GM13977 (cell line): ENCODE measurements around the gene CPED1.
"Not testable (repeated sequence)": the region's sequence is repeated elsewhere in the genome, so short reads cannot be mapped to it uniquely, and the experiment has no call there.

Experiments used
- DNase-seq: peaks from one replicate; pipeline ENCODE4 v3.0.0; 2012; ENCODE audit warnings: low spot score
- in situ Hi-C: fragments of 300-500 bp; cut with MboI; formaldehyde crosslinking; loops from one replicate; pipeline ENCODE4 v1.12.0; 2022; ENCODE audit warnings: low sequenced_read_pairs, low pct_unique_long_range_greater_than_20kb, mixed read lengths, inconsistent platforms; ENCODE audit not compliant: unreplicated experiment
- TF ChIP-seq, protein P1 (sequence below): IDR thresholded peaks from 2 replicates; pipeline ENCODE4 v1.5.1; 2012; ENCODE audit warnings: mild to moderate bottlenecking, control low read depth; ENCODE audit not compliant: insufficient read depth; ENCODE audit errors: extremely low read depth, missing control alignments

The CPED1 gene

DNA sequence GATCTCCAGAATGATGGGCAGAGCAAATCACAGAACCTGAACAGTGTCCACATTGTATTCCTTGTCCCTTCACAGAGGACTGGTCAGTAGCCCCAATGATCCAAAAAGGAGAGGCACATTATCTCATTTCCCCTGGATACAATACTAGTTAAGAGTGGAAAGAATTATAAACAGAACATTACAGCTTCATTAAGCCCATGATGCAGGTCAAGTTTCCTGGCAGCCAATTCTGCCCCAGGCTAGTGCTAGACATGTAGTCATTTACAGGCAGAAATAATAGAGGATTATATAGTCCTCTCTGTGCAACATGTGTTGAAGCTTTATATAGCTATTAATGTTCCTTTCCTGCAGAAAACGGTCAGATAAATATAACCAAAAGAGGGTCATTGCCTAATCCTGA, 216.0 kb downstream of the CPED1 start:
- TF ChIP-seq, protein P1, sequence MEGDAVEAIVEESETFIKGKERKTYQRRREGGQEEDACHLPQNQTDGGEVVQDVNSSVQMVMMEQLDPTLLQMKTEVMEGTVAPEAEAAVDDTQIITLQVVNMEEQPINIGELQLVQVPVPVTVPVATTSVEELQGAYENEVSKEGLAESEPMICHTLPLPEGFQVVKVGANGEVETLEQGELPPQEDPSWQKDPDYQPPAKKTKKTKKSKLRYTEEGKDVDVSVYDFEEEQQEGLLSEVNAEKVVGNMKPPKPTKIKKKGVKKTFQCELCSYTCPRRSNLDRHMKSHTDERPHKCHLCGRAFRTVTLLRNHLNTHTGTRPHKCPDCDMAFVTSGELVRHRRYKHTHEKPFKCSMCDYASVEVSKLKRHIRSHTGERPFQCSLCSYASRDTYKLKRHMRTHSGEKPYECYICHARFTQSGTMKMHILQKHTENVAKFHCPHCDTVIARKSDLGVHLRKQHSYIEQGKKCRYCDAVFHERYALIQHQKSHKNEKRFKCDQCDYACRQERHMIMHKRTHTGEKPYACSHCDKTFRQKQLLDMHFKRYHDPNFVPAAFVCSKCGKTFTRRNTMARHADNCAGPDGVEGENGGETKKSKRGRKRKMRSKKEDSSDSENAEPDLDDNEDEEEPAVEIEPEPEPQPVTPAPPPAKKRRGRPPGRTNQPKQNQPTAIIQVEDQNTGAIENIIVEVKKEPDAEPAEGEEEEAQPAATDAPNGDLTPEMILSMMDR = no peak
- in situ Hi-C loops = no loop called here
- no peak for DNase-seq

DNA sequence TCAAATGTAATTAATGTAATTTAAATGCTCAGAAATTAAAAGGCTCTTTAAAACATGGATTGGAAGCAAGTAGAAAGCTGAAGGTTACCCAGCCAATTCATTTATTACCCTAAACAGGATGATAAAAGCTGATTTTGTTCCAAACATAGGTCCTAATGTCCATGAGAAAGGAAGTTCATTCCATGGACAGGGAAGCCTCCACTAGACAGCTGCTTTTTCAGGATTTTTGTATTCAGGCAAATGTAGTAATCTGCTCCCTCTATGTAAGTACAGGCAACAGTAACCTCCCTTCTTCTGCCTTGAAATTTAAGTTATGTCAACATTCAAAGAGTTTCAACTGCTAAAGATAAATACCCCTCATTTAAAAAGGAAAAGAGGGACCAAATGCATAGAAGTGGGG, 217.3 kb downstream of the CPED1 start:
- no peak for DNase-seq
- TF ChIP-seq, protein P1 = no peak
- in situ Hi-C loops = no loop called here

DNA sequence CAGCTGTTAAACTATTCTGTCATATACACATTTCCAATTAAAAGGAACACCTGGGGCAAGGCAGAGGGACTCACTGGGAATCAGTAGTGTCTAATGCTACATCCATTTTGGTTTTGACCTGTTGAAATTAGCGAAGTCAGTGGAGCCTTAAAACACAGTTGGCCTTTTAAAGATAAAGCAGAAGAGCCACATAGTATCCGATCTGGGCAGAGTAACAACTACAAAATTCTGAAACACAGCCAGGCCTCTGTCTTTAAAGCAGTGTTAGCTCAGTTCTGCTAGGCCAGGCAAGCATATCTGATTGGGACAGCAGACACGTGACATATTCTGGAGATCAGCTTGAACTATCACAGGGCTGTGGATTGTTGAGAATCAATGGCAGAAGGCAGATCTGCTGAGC, 222.7 kb downstream of the CPED1 start:
- TF ChIP-seq, protein P1 = no peak
- in situ Hi-C loops = no loop called here
- DNase-seq = no peak

DNA sequence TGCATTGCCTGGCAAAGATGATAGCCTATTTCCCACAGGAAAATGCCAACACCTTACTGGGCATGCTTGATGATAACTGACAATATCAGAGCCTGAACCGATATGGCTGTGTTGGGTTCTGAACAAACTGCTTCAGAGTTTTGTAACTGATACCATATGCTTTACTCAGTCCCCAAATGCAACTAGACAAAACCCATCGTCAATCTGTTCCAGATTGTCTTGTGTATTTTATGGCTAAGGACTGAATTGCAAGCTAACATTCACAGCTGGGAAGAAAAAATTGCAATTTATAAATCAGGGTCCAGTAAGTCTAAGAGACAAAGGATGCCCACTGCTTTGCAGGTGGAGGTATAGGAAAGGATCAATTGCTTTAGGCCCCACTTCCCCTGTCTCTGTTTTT, 223.5 kb downstream of the CPED1 start:
- in situ Hi-C loops = no loop called here

DNA sequence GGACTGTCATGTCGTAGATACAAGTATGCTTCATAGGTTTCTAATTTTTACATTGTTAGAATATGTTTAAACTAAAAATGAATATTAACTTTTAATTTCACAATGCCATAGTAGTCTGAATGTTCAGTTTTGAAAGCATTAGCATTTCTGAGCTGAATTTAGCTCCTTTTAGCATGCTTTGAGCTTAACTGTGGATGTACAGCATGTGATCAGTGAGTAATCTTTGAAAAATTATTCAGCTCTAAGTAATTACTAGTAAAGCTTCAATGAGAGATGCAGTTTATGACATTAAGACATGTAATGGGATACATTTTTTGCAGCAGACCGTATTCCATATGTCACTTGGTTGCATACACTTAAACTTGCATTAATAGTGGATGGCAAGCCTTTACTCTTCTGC, 226.1 kb downstream of the CPED1 start:
- no peak for DNase-seq
- in situ Hi-C loops = no loop called here
- TF ChIP-seq, protein P1 = no peak

More for the DNA sequence above, 223.5 kb downstream of the CPED1 start:
- TF ChIP-seq, protein P1 = no peak
- DNase-seq = no peak

DNA sequence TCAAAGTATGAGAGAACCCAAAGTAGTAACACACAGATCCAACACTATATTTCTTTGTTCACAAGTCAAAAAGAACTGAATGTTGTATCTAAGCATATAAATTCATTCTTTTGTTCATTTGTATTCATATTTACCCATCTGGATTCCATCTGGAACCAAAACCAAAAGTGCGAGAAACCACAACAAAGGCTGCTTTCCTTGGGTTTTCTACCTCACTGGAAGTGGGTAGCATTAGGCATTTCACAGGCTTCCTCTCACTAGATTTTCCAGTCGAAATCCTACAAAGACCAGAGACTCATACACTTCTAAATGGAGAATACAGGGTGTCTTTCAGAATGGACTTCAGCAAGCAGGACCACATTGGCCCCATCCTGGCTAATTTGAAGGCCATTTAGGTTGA, 230.5 kb downstream of the CPED1 start:
- TF ChIP-seq, protein P1 = no peak
- in situ Hi-C loops = no loop called here
- DNase-seq = no peak

DNA sequence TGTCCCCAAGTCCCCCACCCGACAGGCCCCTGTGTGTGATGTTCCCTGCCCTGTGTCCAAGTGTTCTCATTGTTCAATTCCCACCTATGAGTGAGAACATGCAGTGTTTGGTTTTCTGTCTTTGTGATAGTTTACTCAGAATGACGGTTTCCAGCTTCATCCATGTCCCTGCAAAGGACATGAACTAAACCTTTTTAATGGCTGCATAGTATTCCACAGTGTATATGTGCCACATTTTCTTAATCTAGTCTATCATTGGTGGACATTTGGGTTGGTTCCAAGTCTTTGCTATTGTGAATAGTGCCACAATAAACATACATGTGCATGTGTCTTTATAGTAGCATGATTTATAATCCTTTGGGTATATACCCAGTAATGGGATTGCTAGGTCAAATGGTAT, 232.6 kb downstream of the CPED1 start:
- in situ Hi-C loops = not testable (repeated sequence)

More for the DNA sequence above, 232.6 kb downstream of the CPED1 start:
- not testable (repeated sequence) for DNase-seq
